HG03565 (cell line): ENCODE results near the gene MKLN1.
"Not testable (repeated sequence)": the region's sequence is repeated elsewhere in the genome, so short reads cannot be mapped to it uniquely, and the experiment has no call there.

ENCODE experiments used
- ATAC-seq: cut with Tn5 transposase; IDR thresholded peaks from one replicate; pipeline ENCODE4 v1.9.1; 2021; ENCODE audit warnings: mild to moderate bottlenecking, moderate library complexity; ENCODE audit not compliant: unreplicated experiment

MKLN1 gene

DNA sequence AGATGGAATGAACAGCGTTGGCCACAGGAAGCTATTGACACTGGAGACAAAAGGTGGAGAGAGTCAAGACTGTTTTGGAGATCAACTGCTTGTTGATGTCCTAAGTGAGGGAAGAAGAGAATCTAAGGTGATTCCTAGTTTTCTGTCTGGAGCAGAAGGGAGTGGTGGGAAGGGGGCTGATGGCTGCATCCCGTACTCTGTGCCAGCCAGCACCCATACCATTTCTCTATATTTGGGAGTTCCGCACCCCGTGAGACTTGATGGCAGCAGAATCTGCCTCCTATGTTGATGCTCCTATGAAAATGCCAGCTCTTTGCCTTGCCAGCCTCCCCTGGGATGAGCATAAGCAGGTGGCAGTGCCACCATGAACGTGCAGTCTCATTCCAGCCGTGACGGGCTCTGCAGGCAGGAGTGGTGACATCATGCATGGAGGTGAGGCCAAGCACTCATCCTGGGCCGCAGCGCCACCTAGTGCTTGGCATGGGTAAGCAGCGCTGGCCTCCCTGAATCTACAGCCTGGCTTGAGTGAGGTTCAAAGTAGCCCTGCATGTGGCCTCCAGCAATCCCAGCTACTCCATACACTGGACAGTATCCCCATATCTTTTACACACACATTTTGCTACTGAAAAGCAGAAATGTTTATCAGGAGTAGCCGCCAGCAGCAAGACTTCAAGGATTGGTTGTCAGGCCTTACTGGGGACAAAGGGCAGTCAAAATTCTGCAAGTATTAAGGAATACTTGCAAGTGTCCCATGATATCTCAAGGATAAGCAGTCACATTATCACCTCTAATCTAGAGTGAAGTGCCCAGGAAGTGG lies 185.8 kb downstream of the MKLN1 start:
- peak; percentile 78 for ATAC-seq

DNA sequence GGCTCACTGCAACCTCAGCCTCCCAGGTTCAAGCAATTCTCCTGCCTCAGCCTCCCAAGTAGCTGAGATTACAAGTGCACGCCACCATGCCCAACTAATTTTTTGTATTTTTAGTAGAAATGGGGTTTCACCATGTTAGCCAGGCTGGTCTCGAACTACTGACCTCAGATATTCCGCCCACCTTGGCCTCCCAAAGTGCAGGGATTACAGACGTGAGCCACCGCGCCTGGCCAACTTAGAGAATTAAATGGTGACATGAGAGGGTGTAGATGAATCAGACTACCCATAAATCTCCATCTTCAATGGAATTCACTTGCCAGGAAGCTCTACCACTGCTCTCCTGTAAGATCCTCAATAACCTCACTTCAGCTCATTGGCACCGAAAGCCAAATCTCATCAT lies 187.8 kb downstream of the MKLN1 start:
- not testable (repeated sequence) for ATAC-seq

- ATAC-seq: no peak
Measured at GRCh38 chr7:131517218-131517923, 189.7 kb downstream of the MKLN1 start.

GRCh38 chr7:131518626-131519025 lies 190.9 kb downstream of the MKLN1 start:
- no peak for ATAC-seq

- ATAC-seq: no peak
Measured at GRCh38 chr7:131521651-131522163, 194.0 kb downstream of the MKLN1 start.

GRCh38 chr7:131522325-131522930 lies 194.8 kb downstream of the MKLN1 start:
- ATAC-seq: no peak

- no peak for ATAC-seq
Measured at GRCh38 chr7:131524115-131524514, 196.4 kb downstream of the MKLN1 start.

- no peak for ATAC-seq
Measured at GRCh38 chr7:131524703-131525102, 197.0 kb downstream of the MKLN1 start.

DNA sequence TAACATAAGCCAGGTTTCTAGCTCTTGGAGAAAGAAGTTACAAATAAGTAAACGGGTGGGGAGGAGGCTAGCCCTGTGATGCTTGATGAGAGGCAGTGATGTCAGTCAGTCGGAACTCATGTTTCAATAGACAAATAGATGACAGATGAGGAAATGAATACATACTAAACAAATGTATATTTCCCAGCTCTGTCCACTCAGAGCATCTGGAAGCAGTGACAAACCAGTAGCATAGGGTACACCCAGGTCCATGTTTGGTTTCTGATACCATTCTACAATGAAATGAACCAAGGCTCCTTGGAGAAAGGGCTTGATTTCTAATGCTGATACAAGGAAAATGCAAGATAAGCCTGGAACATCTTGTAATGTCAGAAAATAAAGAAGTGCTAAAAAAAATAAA lies 198.1 kb downstream of the MKLN1 start:
- ATAC-seq: no peak

DNA sequence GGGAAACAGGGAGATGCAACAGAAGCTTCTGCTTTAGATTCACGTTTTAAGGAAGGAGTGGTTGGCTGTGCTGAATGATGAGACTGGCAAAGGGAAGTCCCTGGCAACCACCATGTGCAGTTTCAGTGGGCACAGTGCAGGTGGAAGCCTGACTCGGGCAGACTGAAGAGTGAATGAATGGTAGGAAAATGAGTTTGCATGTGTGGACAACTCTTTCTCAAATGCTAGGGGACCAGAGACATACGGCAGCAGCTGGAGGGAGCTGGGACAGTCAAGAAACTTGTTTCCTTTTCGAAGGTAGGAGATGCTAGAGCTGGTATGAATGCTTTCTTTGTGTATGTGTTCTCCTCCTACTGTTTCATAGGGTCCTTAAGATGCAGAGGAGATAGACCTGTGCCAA lies 199.8 kb downstream of the MKLN1 start:
- ATAC-seq: no peak

- no peak for ATAC-seq
Measured at GRCh38 chr7:131529179-131529578, 201.5 kb downstream of the MKLN1 start.

- no peak for ATAC-seq
Measured at GRCh38 chr7:131529617-131530016, 201.9 kb downstream of the MKLN1 start.

- ATAC-seq: no peak
Measured at GRCh38 chr7:131530137-131530536, 202.5 kb downstream of the MKLN1 start.

- ATAC-seq: no peak
Measured at GRCh38 chr7:131532570-131533091, 205.0 kb downstream of the MKLN1 start.

DNA sequence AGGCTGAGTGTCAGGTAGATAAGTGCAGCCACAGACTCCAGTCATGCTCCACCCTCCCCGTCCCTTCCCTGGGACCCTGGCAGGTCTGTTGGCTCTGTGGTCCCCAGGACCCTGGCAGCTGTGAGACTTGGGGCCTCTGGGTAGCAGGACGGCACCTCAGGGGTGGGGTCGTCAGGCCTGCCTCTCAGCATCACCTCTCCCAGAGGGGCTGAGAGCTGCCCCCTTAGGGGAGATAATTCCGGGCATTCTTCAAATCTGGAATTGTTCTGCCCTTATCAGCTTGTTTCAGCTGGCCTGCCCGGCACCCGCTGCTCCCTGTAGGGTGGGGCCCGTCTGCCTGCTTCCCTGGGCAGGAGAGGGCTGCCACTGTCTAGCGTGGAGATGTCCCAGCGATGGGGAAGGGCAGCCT lies 205.5 kb downstream of the MKLN1 start:
- no peak for ATAC-seq

DNA sequence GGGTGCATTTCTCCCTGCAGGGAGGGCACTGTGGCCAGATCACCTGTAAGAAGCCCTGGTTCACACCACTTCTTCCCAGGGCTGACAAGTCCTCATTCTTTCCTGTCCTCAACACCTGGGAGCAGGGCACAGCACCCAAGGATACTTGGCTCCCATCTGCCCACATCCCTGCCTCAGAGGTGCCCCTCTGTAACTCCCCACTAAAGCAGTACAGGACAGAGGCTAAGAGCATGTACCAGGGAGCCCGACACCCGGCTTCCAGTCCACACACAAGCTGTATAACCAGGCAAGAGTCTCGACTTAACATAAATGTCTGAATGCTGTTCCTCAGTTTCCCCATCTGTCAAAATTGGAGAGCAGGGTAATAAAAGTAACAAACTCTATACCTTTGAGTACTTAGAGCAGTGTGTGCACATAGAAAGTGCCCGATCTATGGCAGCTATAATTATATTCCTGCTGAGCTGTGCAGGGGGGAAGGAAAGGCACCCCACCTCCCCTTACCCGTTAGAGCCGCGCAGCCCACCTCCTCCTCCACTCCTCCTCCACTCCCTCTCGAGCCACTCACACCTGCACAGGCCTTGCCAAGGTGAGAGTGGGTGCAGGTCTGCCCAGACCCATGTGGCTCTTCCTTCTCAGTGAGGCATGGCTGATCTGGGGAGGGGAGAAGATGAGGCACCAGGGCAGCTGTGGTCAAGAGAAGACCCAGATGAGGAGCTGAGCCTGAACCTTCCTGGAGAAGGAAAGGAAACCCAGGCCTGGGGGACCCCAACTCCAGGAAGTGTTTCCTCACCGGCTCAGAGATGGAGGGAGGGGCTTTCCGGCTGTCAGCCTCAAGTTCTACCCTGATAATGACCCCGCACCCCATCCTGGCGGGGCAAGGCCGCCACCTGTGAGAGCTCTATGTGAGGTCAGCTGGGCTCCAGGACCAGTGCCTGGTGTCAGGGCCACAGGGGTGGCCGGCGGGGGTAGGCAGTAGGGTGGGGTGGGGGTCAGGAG lies 206.2 kb downstream of the MKLN1 start:
- ATAC-seq: no peak

DNA sequence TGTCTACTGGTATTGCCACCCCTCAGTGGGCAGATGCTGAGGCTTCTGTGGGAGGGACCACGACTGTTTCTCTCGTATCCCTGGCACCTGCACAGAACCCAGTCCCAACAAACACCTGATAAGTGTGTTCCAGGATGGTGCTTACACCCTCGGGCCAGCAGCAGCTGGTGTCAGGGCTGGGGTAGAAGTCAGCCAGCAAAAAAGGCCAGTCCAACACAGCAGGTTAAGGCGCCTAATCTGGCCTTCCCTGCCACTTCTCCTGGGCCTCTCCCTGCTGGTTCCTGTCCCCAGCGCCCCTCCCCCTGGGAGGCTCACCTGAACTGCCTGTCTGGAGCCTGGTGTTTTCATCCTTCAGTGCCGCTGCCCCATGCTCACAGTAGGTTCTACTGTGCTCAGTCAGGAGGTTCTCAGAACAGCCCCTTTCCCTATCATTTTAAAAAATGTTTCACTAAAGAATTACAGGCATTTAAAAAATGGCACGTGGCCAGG lies 208.7 kb downstream of the MKLN1 start:
- ATAC-seq: no peak

- ATAC-seq: no peak
Measured at GRCh38 chr7:131537571-131537978, 209.9 kb downstream of the MKLN1 start.

DNA sequence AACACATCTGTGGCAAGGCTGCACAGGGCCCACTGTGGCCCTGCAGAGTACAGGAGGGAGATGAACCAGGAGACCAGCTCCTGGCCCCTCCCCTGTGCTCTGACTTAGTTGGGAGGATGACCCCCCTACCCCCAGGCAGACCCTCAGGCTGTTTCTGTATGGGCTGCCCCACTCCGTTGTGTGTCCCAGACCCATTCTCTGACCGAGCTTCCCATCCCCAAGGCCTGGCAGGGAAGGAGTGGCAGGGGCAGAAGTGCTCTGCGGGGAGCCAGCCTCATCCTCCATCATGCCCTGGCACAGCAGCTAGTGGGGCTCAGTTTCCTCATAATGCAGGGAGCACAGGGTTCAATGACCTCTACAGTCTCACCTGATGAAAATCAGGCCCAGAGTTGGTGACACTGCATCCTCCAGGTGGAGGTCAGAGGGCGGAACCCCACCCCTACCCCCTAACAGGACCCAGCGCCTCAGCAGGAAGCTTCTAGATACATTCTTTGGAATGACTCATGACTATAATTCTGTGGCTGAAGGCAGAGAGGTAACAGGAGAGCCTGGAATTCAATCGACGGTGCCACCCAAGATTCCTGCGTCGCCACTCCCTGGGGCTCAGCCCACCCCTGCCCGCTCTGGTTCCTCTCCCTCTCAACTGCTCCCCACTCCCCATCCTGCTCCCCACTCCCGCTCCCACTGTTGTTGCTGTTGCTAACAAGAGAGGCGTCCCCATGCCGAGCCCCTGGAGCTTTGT lies 210.6 kb downstream of the MKLN1 start:
- no peak for ATAC-seq
